Erythroblast (primary cell): ENCODE data around the gene INS.

Experiments
- GATA1 ChIP-seq: IDR thresholded peaks from 2 replicates; pipeline ENCODE4 v1.6.1; 2011; ENCODE audit warnings: low read depth, mild to moderate bottlenecking, control low read depth, low read length, moderate library complexity
- POLR2A ChIP-seq: IDR thresholded peaks from 2 replicates; pipeline ENCODE4 v1.6.1; 2011; ENCODE audit warnings: mild to moderate bottlenecking, low read length

DNA sequence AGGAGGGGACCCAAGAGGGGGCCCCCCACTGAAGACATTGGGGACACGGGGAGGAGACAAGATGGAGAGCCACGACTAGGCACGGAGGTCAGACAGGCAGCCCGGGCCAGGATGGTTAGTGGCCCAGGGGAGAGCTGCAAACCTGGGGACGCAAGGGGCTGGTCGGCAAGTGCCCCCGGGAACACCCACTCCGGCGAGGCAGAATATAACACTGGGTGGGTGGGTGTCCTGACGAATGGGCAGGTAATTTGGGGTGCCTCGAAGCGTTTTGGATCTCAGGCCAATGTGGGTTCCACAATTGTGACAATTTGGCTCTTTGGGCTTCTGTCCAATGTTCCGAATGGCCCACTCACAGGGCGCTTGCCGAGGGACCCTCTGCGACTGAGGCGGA lies 31.7 kb downstream of the INS start:
- TF ChIP-seq POLR2A (no peak), GATA1 (no peak)
